ENCODE data around the gene IGFLR1.

IGFLR1 gene

GRCh38 chr19:35786299-35787160, 44.3 kb upstream of the IGFLR1 start:
- Histone ChIP-seq H3K9ac (ENCODE audit: low read length) (no peak overlapping the region), H3K4me1 (ENCODE audit: control insufficient read depth in 1 of 2, insufficient read depth in 2 of 2, low read length in 2 of 2) (peaks cover 0 to 5% of the 10 kb centered on the region in 2 experiments), H3K4me2 (ENCODE audit: low read length) (no peak overlapping the region), H2AFZ (ENCODE audit: insufficient read depth, low read length, poor library complexity) (no peak overlapping the region), H3K9me3 (ENCODE audit: insufficient read depth, low read depth, low read length) (peaks cover 5% of the 10 kb centered on the region), H3K79me1 (ENCODE audit: low read length) (no peaks in the 10 kb centered on the region), H3K27ac (ENCODE audit: low read depth, low read length) (no peak overlapping the region), H3K14ac (ENCODE audit: low read length) (no peak overlapping the region), H2BK5ac (ENCODE audit: low read depth, low read length, poor library complexity) (no peak overlapping the region), H3K4me3 (ENCODE audit: low read depth, low read length) (no peak overlapping the region), H2BK120ac (ENCODE audit: insufficient read depth, low read length, poor library complexity) (no peak overlapping the region), H3K27me3 (ENCODE audit: insufficient read depth, low read length) (no peaks in the 10 kb centered on the region), H4K8ac (ENCODE audit: low read depth, low read length) (no peak overlapping the region), H4K91ac (ENCODE audit: low read depth, low read length) (no peak overlapping the region), H3K36me3 (ENCODE audit: control insufficient read depth in 1 of 2, insufficient read depth in 2 of 2, low read length in 2 of 2) (peaks cover 5 to 7% of the 10 kb centered on the region in 2 experiments), H3K18ac (ENCODE audit: low read length) (no peak overlapping the region), H2AK5ac (ENCODE audit: low read length) (no peak overlapping the region), H4K12ac (ENCODE audit: low read depth, low read length) (no peak overlapping the region), H2BK12ac (ENCODE audit: low read length) (no peak overlapping the region), H3K23ac (ENCODE audit: low read length) (no peak overlapping the region), H3K79me2 (ENCODE audit: control insufficient read depth, insufficient read depth, low read length, poor library complexity) (no peaks in the 10 kb centered on the region), H3K4ac (ENCODE audit: low read depth, low read length) (no peak overlapping the region)
- WGBS (ENCODE audit: extremely low coverage, insufficient coverage, insufficient read length) = no CpG with 5 or more reads among the region's 31 CpGs
- no peak for DNase-seq

GRCh38 chr19:35785339-35785627, 43.0 kb upstream of the IGFLR1 start:
- Histone ChIP-seq H3K4me2 (ENCODE audit: low read length) (no peak overlapping the region), H2AK5ac (ENCODE audit: low read length) (no peak overlapping the region), H3K36me3 (ENCODE audit: control insufficient read depth in 1 of 2, insufficient read depth in 2 of 2, low read length in 2 of 2) (peaks cover 11 to 15% of the 10 kb centered on the region in 2 experiments), H3K27ac (ENCODE audit: low read depth, low read length) (no peak overlapping the region), H4K91ac (ENCODE audit: low read depth, low read length) (no peak overlapping the region), H3K27me3 (ENCODE audit: insufficient read depth, low read length) (no peaks in the 10 kb centered on the region), H3K18ac (ENCODE audit: low read length) (no peak overlapping the region), H3K4ac (ENCODE audit: low read depth, low read length) (no peak overlapping the region), H3K4me1 (ENCODE audit: control insufficient read depth in 1 of 2, insufficient read depth in 2 of 2, low read length in 2 of 2) (peaks cover 0 to 5% of the 10 kb centered on the region in 2 experiments), H2AFZ (ENCODE audit: insufficient read depth, low read length, poor library complexity) (no peak overlapping the region), H3K9me3 (ENCODE audit: insufficient read depth, low read depth, low read length) (peaks cover 5% of the 10 kb centered on the region), H3K79me2 (ENCODE audit: control insufficient read depth, insufficient read depth, low read length, poor library complexity) (no peaks in the 10 kb centered on the region), H3K14ac (ENCODE audit: low read length) (no peak overlapping the region), H4K12ac (ENCODE audit: low read depth, low read length) (no peak overlapping the region), H3K9ac (ENCODE audit: low read length) (no peak overlapping the region), H3K79me1 (ENCODE audit: low read length) (no peaks in the 10 kb centered on the region), H3K4me3 (ENCODE audit: low read depth, low read length) (peak overlapping the region; percentile 16), H2BK12ac (ENCODE audit: low read length) (no peak overlapping the region), H4K8ac (ENCODE audit: low read depth, low read length) (no peak overlapping the region), H2BK5ac (ENCODE audit: low read depth, low read length, poor library complexity) (no peak overlapping the region), H2BK120ac (ENCODE audit: insufficient read depth, low read length, poor library complexity) (no peak overlapping the region), H3K23ac (ENCODE audit: low read length) (no peak overlapping the region)
- DNase-seq = no peak
- WGBS (ENCODE audit: extremely low coverage, insufficient coverage, insufficient read length) = no CpG with 5 or more reads among the region's 10 CpGs

GRCh38 chr19:35784503-35785338, 42.5 kb upstream of the IGFLR1 start:
- Histone ChIP-seq H2AK5ac (ENCODE audit: low read length) (no peak overlapping the region), H2BK120ac (ENCODE audit: insufficient read depth, low read length, poor library complexity) (no peak overlapping the region), H3K79me2 (ENCODE audit: control insufficient read depth, insufficient read depth, low read length, poor library complexity) (no peaks in the 10 kb centered on the region), H2AFZ (ENCODE audit: insufficient read depth, low read length, poor library complexity) (no peak overlapping the region), H3K14ac (ENCODE audit: low read length) (no peak overlapping the region), H3K18ac (ENCODE audit: low read length) (no peak overlapping the region), H3K4ac (ENCODE audit: low read depth, low read length) (no peak overlapping the region), H3K36me3 (ENCODE audit: control insufficient read depth in 1 of 2, insufficient read depth in 2 of 2, low read length in 2 of 2) (peaks cover 11 to 15% of the 10 kb centered on the region in 2 experiments), H4K12ac (ENCODE audit: low read depth, low read length) (no peak overlapping the region), H2BK12ac (ENCODE audit: low read length) (no peak overlapping the region), H3K4me2 (ENCODE audit: low read length) (peak overlapping the region; percentile 13), H3K4me3 (ENCODE audit: low read depth, low read length) (peak overlapping the region; percentile 23), H3K79me1 (ENCODE audit: low read length) (no peaks in the 10 kb centered on the region), H3K9me3 (ENCODE audit: insufficient read depth, low read depth, low read length) (peaks cover 5% of the 10 kb centered on the region), H3K27ac (ENCODE audit: low read depth, low read length) (no peak overlapping the region), H3K27me3 (ENCODE audit: insufficient read depth, low read length) (no peaks in the 10 kb centered on the region), H3K23ac (ENCODE audit: low read length) (no peak overlapping the region), H4K8ac (ENCODE audit: low read depth, low read length) (no peak overlapping the region), H3K9ac (ENCODE audit: low read length) (no peak overlapping the region), H4K91ac (ENCODE audit: low read depth, low read length) (no peak overlapping the region), H3K4me1 (ENCODE audit: control insufficient read depth in 1 of 2, insufficient read depth in 2 of 2, low read length in 2 of 2) (peaks cover 0 to 5% of the 10 kb centered on the region in 2 experiments), H2BK5ac (ENCODE audit: low read depth, low read length, poor library complexity) (no peak overlapping the region)
- DNase-seq = no peak
- WGBS (ENCODE audit: extremely low coverage, insufficient coverage, insufficient read length) = no CpG with 5 or more reads among the region's 45 CpGs

- H2BK5ac ChIP-seq (ENCODE audit: low read depth, low read length, poor library complexity) = no peak overlapping the region
- peaks cover 13 to 15% of the 10 kb centered on the region in 2 experiments for H3K36me3 ChIP-seq (ENCODE audit: control insufficient read depth in 1 of 2, insufficient read depth in 2 of 2, low read length in 2 of 2)
- WGBS (ENCODE audit: extremely low coverage, insufficient coverage, insufficient read length) = no CpG with 5 or more reads among the region's 28 CpGs
Measured at GRCh38 chr19:35783469-35784434, 41.5 kb upstream of the IGFLR1 start.

More at GRCh38 chr19:35783469-35784434, 41.5 kb upstream of the IGFLR1 start:
- H3K4me3 ChIP-seq (ENCODE audit: low read depth, low read length) = no peak overlapping the region
- H2BK12ac ChIP-seq (ENCODE audit: low read length) = no peak overlapping the region
- H4K91ac ChIP-seq (ENCODE audit: low read depth, low read length) = no peak overlapping the region
- H3K9me3 ChIP-seq (ENCODE audit: insufficient read depth, low read depth, low read length) = peaks cover 3% of the 10 kb centered on the region
- H3K14ac ChIP-seq (ENCODE audit: low read length) = no peak overlapping the region
- H3K27me3 ChIP-seq (ENCODE audit: insufficient read depth, low read length) = no peaks in the 10 kb centered on the region
- H3K23ac ChIP-seq (ENCODE audit: low read length) = no peak overlapping the region
- no peak for DNase-seq
- H3K4me2 ChIP-seq (ENCODE audit: low read length) = no peak overlapping the region
- no peaks in the 10 kb centered on the region for H3K79me2 ChIP-seq (ENCODE audit: control insufficient read depth, insufficient read depth, low read length, poor library complexity)
- no peak overlapping the region for H3K27ac ChIP-seq (ENCODE audit: low read depth, low read length)
- no peak overlapping the region for H3K4ac ChIP-seq (ENCODE audit: low read depth, low read length)
- no peak overlapping the region for H2BK120ac ChIP-seq (ENCODE audit: insufficient read depth, low read length, poor library complexity)
- H3K18ac ChIP-seq (ENCODE audit: low read length) = no peak overlapping the region
- H3K4me1 ChIP-seq (ENCODE audit: control insufficient read depth in 1 of 2, insufficient read depth in 2 of 2, low read length in 2 of 2) = peaks cover 0 to 5% of the 10 kb centered on the region in 2 experiments
- H4K12ac ChIP-seq (ENCODE audit: low read depth, low read length) = no peak overlapping the region
- H3K9ac ChIP-seq (ENCODE audit: low read length) = no peak overlapping the region
- no peak overlapping the region for H2AK5ac ChIP-seq (ENCODE audit: low read length)
- no peak overlapping the region for H4K8ac ChIP-seq (ENCODE audit: low read depth, low read length)
- H3K79me1 ChIP-seq (ENCODE audit: low read length) = no peaks in the 10 kb centered on the region
- no peak overlapping the region for H2AFZ ChIP-seq (ENCODE audit: insufficient read depth, low read length, poor library complexity)

All from trophoblast cell (in vitro differentiated cells and primary cell).